Stomach (tissue), 9 donors: ENCODE results near the gene CDADC1. TPM values are rescaled to one million over a fixed set of nuclear protein-coding genes. Genes with fewer than 3 reads are reported as not detected.

ENCODE experiments used
- DNase-seq, 2 donors: peaks; one replicate each; pipeline versions ENCODE4 v3.0.0 to v3.0.0-alpha.2; 2013 to 2019
- H3K27ac ChIP-seq, 5 donors: fragments of 200-600 bp in 4 of 5; sonication (generic) in 4 of 5; one replicate each; pipeline ENCODE4 v1.5.1; 2013 to 2019; ENCODE audit warnings: mild to moderate bottlenecking in 1 of 5, moderate library complexity in 1 of 5
- H3K27me3 ChIP-seq, 3 donors: fragments of 200-600 bp; sonication (generic); one replicate each; pipeline ENCODE4 v1.5.1; 2017 to 2019; ENCODE audit warnings: mixed run types in 1 of 3
- H3K36me3 ChIP-seq, 4 donors: fragments of 200-600 bp; sonication (generic); 1 replicate in 3 of 4; 2 replicates in 1 of 4; pipeline ENCODE4 v1.5.1; 2016 to 2019
- H3K4me1 ChIP-seq, 4 donors: fragments of 200-600 bp; sonication (generic); one replicate each; pipeline ENCODE4 v1.5.1; 2016 to 2019
- H3K4me3 ChIP-seq, 4 donors: fragments of 200-600 bp; sonication (generic) in 3 of 4; one replicate each; pipeline ENCODE4 v1.5.1; 2016 to 2019; ENCODE audit warnings: mild to moderate bottlenecking in 1 of 4
- H3K9me3 ChIP-seq, 4 donors: fragments of 200-600 bp; sonication (generic); one replicate each; pipeline ENCODE4 v1.5.1; 2016 to 2019
- EP300 ChIP-seq: sonication (generic); formaldehyde crosslinking; IDR thresholded peaks from one replicate; pipeline ENCODE4 v1.6.1; 2017; ENCODE audit warnings: antibody characterized with exemption
- POLR2A ChIP-seq, 4 donors: fragments of 450-650 bp; IDR thresholded peaks; one replicate each; pipeline ENCODE4 v1.6.1; 2016; ENCODE audit warnings: antibody characterized with exemption in 4 of 4, control low read depth in 2 of 4, mild to moderate bottlenecking in 1 of 4, moderate library complexity in 1 of 4
- POLR2AphosphoS5 ChIP-seq, 3 donors: sonication (generic); formaldehyde crosslinking; IDR thresholded peaks; one replicate each; pipeline ENCODE4 v1.6.1; 2016; ENCODE audit warnings: antibody characterized with exemption in 3 of 3
- WGBS, 5 donors: extraction: QIAGEN DNeasy Blood & Tissue Kit in 3 of 5; methylation state at CpG; one replicate each; pipeline versions ENCODE4 v1.1.5 to v1.1.7; 2013 to 2018; 5-methylcytosine and 5-hydroxymethylcytosine counted together
- intact Hi-C: fragments of 100-400 bp; cut with DNase I; formaldehyde crosslinking; loops from one replicate; pipeline ENCODE4 v1.15.1; 2023; ENCODE audit warnings: low total_unique reads
- polyA plus RNA-seq, 3 donors: library from polyadenylated mRNA; stranded (reverse); fragments of 200-250 nt; gene quantifications; one replicate each; pipeline ENCODE4 v1.2.3, GENCODE V29; 2013
- total RNA-seq, 5 donors: library from RNA; depleted of rRNA; stranded (reverse); fragments of >200 nt; gene quantifications; one replicate each; pipeline versions ENCODE4 v1.1.0 to v1.2.3, GENCODE V29; 2014 to 2016
- TF ChIP-seq, protein P1 (sequence below), 7 experiments: fragments of 450-650 bp in 4 of 7; fragments of 200-600 bp in 3 of 7; sonication (generic) in 3 of 7; IDR thresholded peaks; one replicate each; pipeline ENCODE4 v1.5.1; 2016 to 2019; ENCODE audit warnings: antibody characterized with exemption in 7 of 7, control low read depth in 2 of 7, mild to moderate bottlenecking in 1 of 7
- donor health status: healthy with polysubstance abuse.
- donor health status: Bipolar disorder and iron deficiency.
- donor health status: healthy.

CDADC1 gene
- total and polyA plus RNA-seq, 8 donors, result 4.5 to 37.5 (median 14.6) TPM

DNA sequence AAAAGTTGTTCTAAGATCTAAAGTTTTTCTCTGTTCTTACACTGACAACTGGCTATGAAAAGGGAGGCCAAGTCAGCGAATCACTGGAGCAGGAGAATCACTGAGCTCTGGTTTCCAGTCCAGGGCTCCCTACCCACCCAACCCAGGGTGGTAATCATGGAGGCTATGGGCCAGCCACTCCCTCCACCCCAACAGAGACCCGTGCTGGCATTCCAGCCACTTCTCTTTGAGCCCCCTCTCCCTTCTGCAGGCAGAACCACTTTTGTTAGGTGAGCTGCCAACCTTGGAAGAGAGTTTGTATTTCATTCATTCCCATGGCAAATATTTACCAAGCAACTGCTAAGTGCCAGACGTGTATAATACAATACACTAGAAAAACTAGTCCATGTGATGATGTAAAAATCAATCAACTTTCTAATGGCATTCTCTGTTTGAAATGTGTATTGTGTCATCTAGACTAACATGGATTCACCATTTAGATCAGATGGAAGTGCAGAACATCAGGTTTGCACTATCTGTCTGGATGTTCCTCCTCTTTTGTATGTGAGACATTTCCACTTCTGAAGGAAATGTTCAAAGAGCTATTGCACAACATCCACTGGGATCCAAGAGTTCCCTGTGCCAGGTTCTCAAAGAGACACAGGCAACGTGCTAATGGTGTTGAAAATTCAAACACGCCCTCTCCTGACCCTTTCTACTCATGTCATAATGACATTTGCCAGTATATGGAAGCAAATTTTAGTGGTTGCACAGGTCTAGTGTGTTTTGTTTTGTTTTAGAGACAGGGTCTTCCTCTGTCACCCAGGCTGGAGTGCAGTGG lies 22.3 kb upstream of the CDADC1 start:
- peak overlapping the region in 2 of 5 donors; percentile 24 to 61 for H3K27ac ChIP-seq
- no peak overlapping the region for H3K4me3 ChIP-seq
- H3K9me3 ChIP-seq, result no peaks in the 10 kb centered on the region
- intact Hi-C loops, result no loop called here
- H3K4me1 ChIP-seq, result peaks cover 10 to 30% (median 26%) of the 10 kb centered on the region in 4 donors
- peaks cover 1 to 29% (median 18%) of the 10 kb centered on the region in 3 donors for H3K27me3 ChIP-seq
- no peak for TF ChIP-seq EP300
- TF ChIP-seq POLR2AphosphoS5 (IDR thresholded peaks at IDR 0.05), result peak in 1 of 3 donors; percentile 25
- no peak for TF ChIP-seq POLR2A (IDR thresholded peaks at IDR 0.05)
- TF ChIP-seq, protein P1, sequence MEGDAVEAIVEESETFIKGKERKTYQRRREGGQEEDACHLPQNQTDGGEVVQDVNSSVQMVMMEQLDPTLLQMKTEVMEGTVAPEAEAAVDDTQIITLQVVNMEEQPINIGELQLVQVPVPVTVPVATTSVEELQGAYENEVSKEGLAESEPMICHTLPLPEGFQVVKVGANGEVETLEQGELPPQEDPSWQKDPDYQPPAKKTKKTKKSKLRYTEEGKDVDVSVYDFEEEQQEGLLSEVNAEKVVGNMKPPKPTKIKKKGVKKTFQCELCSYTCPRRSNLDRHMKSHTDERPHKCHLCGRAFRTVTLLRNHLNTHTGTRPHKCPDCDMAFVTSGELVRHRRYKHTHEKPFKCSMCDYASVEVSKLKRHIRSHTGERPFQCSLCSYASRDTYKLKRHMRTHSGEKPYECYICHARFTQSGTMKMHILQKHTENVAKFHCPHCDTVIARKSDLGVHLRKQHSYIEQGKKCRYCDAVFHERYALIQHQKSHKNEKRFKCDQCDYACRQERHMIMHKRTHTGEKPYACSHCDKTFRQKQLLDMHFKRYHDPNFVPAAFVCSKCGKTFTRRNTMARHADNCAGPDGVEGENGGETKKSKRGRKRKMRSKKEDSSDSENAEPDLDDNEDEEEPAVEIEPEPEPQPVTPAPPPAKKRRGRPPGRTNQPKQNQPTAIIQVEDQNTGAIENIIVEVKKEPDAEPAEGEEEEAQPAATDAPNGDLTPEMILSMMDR (IDR thresholded peaks at IDR 0.05), result no peak
- no peaks in the 10 kb centered on the region for H3K36me3 ChIP-seq
- WGBS, 5 donors, result 30 to 45% (median 33%) methylated on average over 5 of the region's 5 CpGs
- DNase-seq, result peak; percentile 42 to 53

DNA sequence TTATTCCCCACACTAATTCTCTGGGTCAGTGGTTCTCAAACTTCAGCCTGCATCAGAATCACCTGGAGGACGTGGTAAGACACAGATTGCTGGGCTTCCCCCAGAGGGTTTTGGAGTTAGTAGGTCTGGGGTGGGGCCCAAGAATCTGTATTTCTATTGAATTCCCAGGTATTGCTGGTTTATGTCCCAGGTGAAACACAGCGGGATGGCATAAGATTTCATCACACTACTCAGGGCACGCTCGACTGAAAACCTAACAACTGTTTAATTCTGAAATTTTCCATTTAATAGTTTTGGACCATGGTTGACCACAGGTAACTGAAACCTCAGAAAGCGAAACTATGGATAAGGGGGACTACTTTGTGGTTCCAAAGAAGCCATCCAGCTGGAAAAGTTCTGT lies 21.1 kb upstream of the CDADC1 start:
- Histone ChIP-seq H3K4me3 (no peak overlapping the region), H3K4me1 (peaks cover 0 to 20% (median 15%) of the 10 kb centered on the region in 4 donors), H3K36me3 (no peaks in the 10 kb centered on the region), H3K9me3 (no peaks in the 10 kb centered on the region), H3K27ac (no peak overlapping the region), H3K27me3 (peaks cover 0 to 17% (median 6%) of the 10 kb centered on the region in 3 donors)
- TF ChIP-seq EP300 (no peak), POLR2AphosphoS5 (IDR thresholded peaks at IDR 0.05) (no peak)
- intact Hi-C loops, result no loop called here
- no peak for DNase-seq
- 86 to 92% (median 88%) methylated on average over 5 of the region's 5 CpGs for WGBS, 5 donors

GRCh38 chr13:49234741-49235140 lies 13.0 kb upstream of the CDADC1 start:
- intact Hi-C loops, result no loop called here
- no peaks in the 10 kb centered on the region for H3K27me3 ChIP-seq
- no peaks in the 10 kb centered on the region for H3K36me3 ChIP-seq
- WGBS, 5 donors, result 86 to 95% (median 94%) methylated on average over 2 to 3 of the region's 3 CpGs
- H3K9me3 ChIP-seq, result no peaks in the 10 kb centered on the region
- DNase-seq, result no peak
- TF ChIP-seq EP300, result no peak
- no peak for TF ChIP-seq POLR2AphosphoS5 (IDR thresholded peaks at IDR 0.05)
- TF ChIP-seq, protein P1 (IDR thresholded peaks at IDR 0.05), result no peak
- no peak for TF ChIP-seq POLR2A (IDR thresholded peaks at IDR 0.05)
- no peak overlapping the region for H3K4me3 ChIP-seq
- H3K27ac ChIP-seq, result no peak overlapping the region
- no peaks in the 10 kb centered on the region for H3K4me1 ChIP-seq

DNA sequence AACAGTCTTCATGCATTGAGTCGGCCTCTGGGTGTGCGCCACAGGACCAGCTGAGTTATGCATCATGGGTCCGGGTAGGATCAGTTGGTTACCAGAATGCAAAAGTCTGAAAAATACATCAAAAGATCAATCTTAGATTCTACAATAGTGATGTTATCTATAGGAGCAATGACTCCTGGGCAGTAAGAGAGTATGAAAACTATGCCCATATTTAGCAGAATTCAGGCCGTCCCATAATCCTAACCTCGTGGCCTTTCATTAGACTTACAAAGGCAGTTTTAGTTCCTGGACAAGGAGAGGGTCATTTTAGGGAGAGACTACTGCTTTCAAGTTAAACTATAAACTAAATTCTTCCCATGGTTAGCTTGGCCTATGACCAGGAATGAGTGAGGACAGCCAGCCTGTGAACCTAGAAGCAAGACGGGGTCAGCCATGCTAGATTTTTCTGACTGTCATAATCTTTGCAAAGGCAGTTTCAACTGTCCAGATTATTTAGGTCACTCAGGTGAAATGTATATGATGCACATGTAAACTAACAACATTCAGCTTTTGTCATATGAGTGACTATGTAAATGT lies 11.8 kb upstream of the CDADC1 start:
- Histone ChIP-seq H3K36me3 (no peaks in the 10 kb centered on the region), H3K4me3 (no peak overlapping the region), H3K9me3 (no peaks in the 10 kb centered on the region), H3K27me3 (no peaks in the 10 kb centered on the region), H3K27ac (no peak overlapping the region), H3K4me1 (no peaks in the 10 kb centered on the region)
- no peak for DNase-seq
- 90 to 94% (median 94%) methylated on average over 6 of the region's 6 CpGs for WGBS, 5 donors
- intact Hi-C loops, result no loop called here
- TF ChIP-seq POLR2A (IDR thresholded peaks at IDR 0.05) (no peak), POLR2AphosphoS5 (IDR thresholded peaks at IDR 0.05) (no peak), EP300 (no peak)
- TF ChIP-seq, protein P1 (IDR thresholded peaks at IDR 0.05), result no peak

- Histone ChIP-seq H3K27me3 (no peaks in the 10 kb centered on the region), H3K27ac (no peak overlapping the region), H3K4me3 (no peak overlapping the region), H3K4me1 (no peaks in the 10 kb centered on the region), H3K9me3 (no peaks in the 10 kb centered on the region), H3K36me3 (no peaks in the 10 kb centered on the region)
- DNase-seq, result no peak
- WGBS, 5 donors, result 91 to 99% (median 99%) methylated on average over 2 of the region's 2 CpGs
- no peak for TF ChIP-seq POLR2AphosphoS5 (IDR thresholded peaks at IDR 0.05)
- TF ChIP-seq, protein P1 (IDR thresholded peaks at IDR 0.05), result no peak
- no peak for TF ChIP-seq POLR2A (IDR thresholded peaks at IDR 0.05)
- TF ChIP-seq EP300, result no peak
- intact Hi-C loops, result no loop called here
Observed at GRCh38 chr13:49238621-49239020, 9.1 kb upstream of the CDADC1 start.
